ENCODE measurements around the gene SPTLC1. TPM values are rescaled to one million over a fixed set of nuclear protein-coding genes. Genes with fewer than 3 reads are reported as not detected.

The SPTLC1 gene
- total and polyA plus RNA-seq, 2 experiments from 2014 or later: 54.8 to 100 TPM

GRCh38 chr9:92035687-92036410 lies 79.4 kb downstream of the SPTLC1 start:
- Mint-ChIP-seq H3K9me3 (no peaks in the 10 kb centered on the region), H3K27me3 (ENCODE audit: insufficient read depth, low read depth, poor library complexity) (peaks cover 8% of the 10 kb centered on the region), H3K4me3 (no peak overlapping the region), H3K4me1 (no peaks in the 10 kb centered on the region), H3K36me3 (ENCODE audit: low read depth) (peaks cover 66% of the 10 kb centered on the region), H3K27ac (no peak overlapping the region)
- DNase-seq (ENCODE audit: low spot score) (no peak), ATAC-seq (no peak)
- TF ChIP-seq REST (IDR thresholded peaks at IDR 0.05; ENCODE audit: unreplicated experiment) (no peak), NANOG (IDR thresholded peaks at IDR 0.05; ENCODE audit: borderline replicate concordance) (no peak), EZH2phosphoT487 (IDR thresholded peaks at IDR 0.05; ENCODE audit: unreplicated experiment) (no peak), ETS1 (IDR thresholded peaks at IDR 0.05) (no peak), ZNF462 (CRISPR knock-in tag; IDR thresholded peaks at IDR 0.05) (no peak), CTCF (conservative IDR thresholded peaks at IDR 0.05; ENCODE audit: low read depth in 2 of 2) (no peak), CREB1 (CRISPR knock-in tag; IDR thresholded peaks at IDR 0.05; ENCODE audit: low read depth) (no peak), POLR2AphosphoS5 (IDR thresholded peaks at IDR 0.05; ENCODE audit: low read depth) (no peak)
- Histone ChIP-seq H3K27me3 (ENCODE audit: insufficient read depth) (no peaks in the 10 kb centered on the region), H3F3A (replicated peaks; ENCODE audit: low read depth) (no peaks in the 10 kb centered on the region), H2AFZ (no peak overlapping the region), H3K79me2 (replicated peaks; ENCODE audit: insufficient read depth) (no peaks in the 10 kb centered on the region), H3K4me1 (ENCODE audit: insufficient read depth) (no peaks in the 10 kb centered on the region), H3K9me2 (ENCODE audit: insufficient read depth) (no peaks in the 10 kb centered on the region), H3K36me3 (ENCODE audit: insufficient read depth) (peaks cover 33% of the 10 kb centered on the region), H3K4me3 (no peak overlapping the region), H3K27ac (ENCODE audit: low read depth) (no peak overlapping the region), H4K20me1 (replicated peaks; ENCODE audit: insufficient read depth) (no peaks in the 10 kb centered on the region), H3K4me2 (no peak overlapping the region)
